GM21526 (cell line): ENCODE data around the gene TP53.
A peak's percentile ranks its signal among the peaks of the same experiment; 100 is the strongest.
"Not testable (repeated sequence)": the region's sequence is repeated elsewhere in the genome, so short reads cannot be mapped to it uniquely, and the experiment has no call there.

Source experiments
- ATAC-seq: cut with Tn5 transposase; IDR thresholded peaks from one replicate; pipeline ENCODE4 v1.9.1; 2021; ENCODE audit warnings: moderate library complexity; ENCODE audit not compliant: unreplicated experiment, low FRiP score

Gene TP53

GRCh38 chr17:7640783-7641182 lies 46.5 kb downstream of the TP53 start:
- ATAC-seq, result no peak

- ATAC-seq, result no peak
These were observed 51.1 kb downstream of the TP53 start for GRCh38 chr17:7636163-7636562.

- ATAC-seq, result no peak
These were observed 52.9 kb downstream of the TP53 start for GRCh38 chr17:7634384-7634783.

GRCh38 chr17:7633093-7633492 lies 54.2 kb downstream of the TP53 start:
- ATAC-seq, result no peak

- ATAC-seq, result no peak
These were observed 54.8 kb downstream of the TP53 start for GRCh38 chr17:7632492-7632894.

GRCh38 chr17:7631398-7632380 lies 55.6 kb downstream of the TP53 start:
- no peak for ATAC-seq

- ATAC-seq, result no peak
These were observed 57.2 kb downstream of the TP53 start, which contains the start of gene SHBG for GRCh38 chr17:7629939-7630571. Gene SHBG, plus strand, starts transcription at chr17:7630135. Its CDS starts 38 bp downstream, at chr17:7630173.

- ATAC-seq, result peak; percentile 68
These were observed 59.8 kb downstream of the TP53 start, which contains the start of gene SAT2 for GRCh38 chr17:7627250-7628121. Gene SAT2, minus strand, starts transcription at chr17:7627821. Its CDS starts 186 bp downstream, at chr17:7627635.

GRCh38 chr17:7626956-7627249 lies 60.4 kb downstream of the TP53 start:
- no peak for ATAC-seq

GRCh38 chr17:7626307-7626706 lies 61.0 kb downstream of the TP53 start:
- no peak for ATAC-seq

- ATAC-seq, result not testable (repeated sequence)
These were observed 61.5 kb downstream of the TP53 start for GRCh38 chr17:7625749-7626148.

GRCh38 chr17:7623661-7624060 lies 63.6 kb downstream of the TP53 start:
- no peak for ATAC-seq

- ATAC-seq, result no peak
These were observed 66.5 kb downstream of the TP53 start for GRCh38 chr17:7620835-7621234.

- ATAC-seq, result no peak
These were observed 68.7 kb downstream of the TP53 start for GRCh38 chr17:7618608-7619007.
